Activated gamma-delta T cell treated with anti-CD3 and anti-CD28 coated beads, Interleukin-2, amount 50 U/mL, for 16 hours (primary cell): Measurements from ENCODE around the gene MCRS1.
"Not testable (repeated sequence)": the region's sequence is repeated elsewhere in the genome, so short reads cannot be mapped to it uniquely, and the experiment has no call there.

Experiments used
- DNase-seq: peaks from one replicate; pipeline ENCODE4 v3.0.0-alpha.2; 2020; ENCODE audit warnings: low read depth

Gene MCRS1

GRCh38 chr12:49567611-49568441 lies at the start of gene MCRS1:
TSS of gene MCRS1 (minus strand) at chr12:49568142. CDS start at chr12:49566731, 1,411 bp downstream.
- peak; percentile 82 for DNase-seq

- no peak for DNase-seq
These were observed 48.7 kb upstream of the MCRS1 start for GRCh38 chr12:49616533-49617219.

GRCh38 chr12:49615725-49616124 lies 47.8 kb upstream of the MCRS1 start:
- no peak for DNase-seq

- DNase-seq: no peak
These were observed 44.3 kb upstream of the MCRS1 start for GRCh38 chr12:49612210-49612609.

GRCh38 chr12:49610785-49611184 lies 42.8 kb upstream of the MCRS1 start:
- not testable (repeated sequence) for DNase-seq

GRCh38 chr12:49609875-49610154 lies 41.9 kb upstream of the MCRS1 start:
- DNase-seq: no peak

- no peak for DNase-seq
These were observed 41.3 kb upstream of the MCRS1 start for GRCh38 chr12:49609059-49609874.

- DNase-seq: not testable (repeated sequence)
These were observed 37.6 kb upstream of the MCRS1 start, which contains the start of gene FAM186B for GRCh38 chr12:49605539-49605938. TSS of gene FAM186B (minus strand) at chr12:49605639. CDS start at chr12:49605477, 162 bp downstream.

- no peak for DNase-seq
These were observed 36.9 kb upstream of the MCRS1 start for GRCh38 chr12:49604856-49605255.

- no peak for DNase-seq
These were observed 35.8 kb upstream of the MCRS1 start for GRCh38 chr12:49603721-49604120.

- DNase-seq: no peak
These were observed 32.0 kb upstream of the MCRS1 start for GRCh38 chr12:49599961-49600360.

GRCh38 chr12:49598527-49598926 lies 30.6 kb upstream of the MCRS1 start:
- DNase-seq: no peak

GRCh38 chr12:49588721-49589516 lies 21.0 kb upstream of the MCRS1 start:
- DNase-seq: no peak

- DNase-seq: no peak
These were observed 20.3 kb upstream of the MCRS1 start for GRCh38 chr12:49588281-49588680.

GRCh38 chr12:49587174-49587908 lies 19.4 kb upstream of the MCRS1 start:
- no peak for DNase-seq

- no peak for DNase-seq
These were observed 17.8 kb upstream of the MCRS1 start for GRCh38 chr12:49585477-49586459.

- DNase-seq: no peak
These were observed 16.6 kb upstream of the MCRS1 start for GRCh38 chr12:49584591-49584990.

GRCh38 chr12:49583366-49584094 lies 15.6 kb upstream of the MCRS1 start:
- DNase-seq: no peak

- DNase-seq: no peak
These were observed 14.9 kb upstream of the MCRS1 start for GRCh38 chr12:49582850-49583249.
